GM19193 (cell line): Measurements from ENCODE around the gene USP25.

Source experiments
- POLR2A ChIP-seq: IDR thresholded peaks from 4 replicates; pipeline ENCODE4 v1.6.1; 2011; ENCODE audit not compliant: insufficient read depth, insufficient read length; ENCODE audit errors: extremely low read depth

USP25 gene

GRCh38 chr21:15804247-15805005, 74.6 kb downstream of the USP25 start:
- TF ChIP-seq POLR2A, result no peak

DNA sequence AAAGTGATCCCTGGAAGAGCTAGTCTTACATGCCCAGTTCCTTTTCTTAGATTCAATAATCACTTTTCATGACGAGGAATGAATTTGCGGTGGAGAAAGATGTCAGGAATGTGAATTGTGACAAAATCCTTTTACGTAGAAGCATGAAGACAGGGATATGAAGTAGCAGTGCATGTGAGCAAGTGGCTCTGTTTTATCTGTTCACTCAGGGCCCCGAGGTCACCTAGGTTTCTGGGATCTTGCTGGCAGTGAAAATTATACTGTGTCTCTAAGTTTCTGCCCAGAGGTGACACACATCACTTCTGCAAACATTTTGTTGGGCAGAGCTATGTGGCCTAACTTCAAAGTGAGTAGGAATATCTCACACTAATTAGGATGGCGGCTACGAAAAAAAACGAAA, 79.3 kb downstream of the USP25 start:
- TF ChIP-seq POLR2A, result no peak

DNA sequence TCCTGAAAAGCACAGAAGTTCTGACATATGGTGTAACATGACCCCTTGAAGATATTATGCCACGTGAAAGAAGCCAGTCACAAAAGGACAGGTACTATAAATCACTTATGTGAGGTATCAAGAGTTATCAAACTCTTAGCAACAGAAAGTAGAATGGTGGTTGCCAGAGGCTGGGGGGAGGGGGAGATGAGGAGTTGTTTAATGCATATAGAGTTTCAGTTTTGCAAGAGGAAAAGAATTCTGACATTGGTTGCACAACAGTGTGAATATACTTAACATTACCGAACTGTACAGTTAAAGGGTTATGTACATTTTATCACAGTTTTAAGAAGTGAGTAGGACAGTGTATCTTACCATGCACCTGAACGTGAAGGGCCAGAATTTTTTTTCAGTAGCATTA, 80.0 kb downstream of the USP25 start:
- no peak for TF ChIP-seq POLR2A

DNA sequence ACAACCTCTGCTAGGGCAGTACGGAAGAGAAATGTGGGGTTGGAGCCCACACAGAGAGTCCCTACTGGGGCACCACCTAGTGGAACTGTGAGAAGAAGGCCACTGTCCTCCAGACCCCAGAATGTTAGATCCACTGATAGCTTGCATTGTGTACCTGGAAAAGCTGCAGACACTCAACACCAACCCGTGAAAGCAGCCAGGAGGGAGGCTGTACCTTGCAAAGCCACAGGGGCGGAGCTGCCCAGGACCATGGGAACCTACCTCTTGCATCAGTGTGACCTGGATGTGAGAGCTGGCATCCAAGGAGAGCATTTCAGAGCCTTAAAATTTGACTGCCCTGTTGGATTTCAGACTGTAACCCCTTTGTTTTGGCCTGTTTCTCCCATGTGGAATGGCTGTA, 85.5 kb downstream of the USP25 start:
- no peak for TF ChIP-seq POLR2A

- no peak for TF ChIP-seq POLR2A
Observed at GRCh38 chr21:15820327-15820726, 90.5 kb downstream of the USP25 start.

DNA sequence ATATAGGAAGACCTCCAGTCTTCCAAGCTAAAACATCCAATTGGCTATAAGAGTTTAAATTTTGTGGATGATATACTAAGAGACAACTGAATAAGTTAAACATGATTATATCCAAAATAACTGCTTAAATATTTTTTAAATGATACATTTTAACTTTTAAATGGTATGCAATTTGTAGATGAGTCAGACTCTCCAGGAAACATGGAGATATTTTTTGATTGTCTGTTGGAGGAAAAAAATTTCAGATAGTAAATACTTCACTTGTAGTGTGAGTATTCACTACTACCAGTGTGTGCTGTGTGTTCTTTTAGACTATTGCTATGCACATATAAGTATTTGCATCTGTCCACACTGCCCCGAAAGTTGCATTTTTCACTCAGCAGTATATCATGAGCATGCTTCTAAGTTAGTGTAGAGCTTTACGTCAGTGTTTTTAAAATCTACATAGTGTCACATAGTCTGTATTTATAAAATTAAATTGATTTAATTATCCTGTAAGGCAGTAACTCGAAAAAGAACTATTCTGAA, 91.1 kb downstream of the USP25 start:
- TF ChIP-seq POLR2A, result no peak

DNA sequence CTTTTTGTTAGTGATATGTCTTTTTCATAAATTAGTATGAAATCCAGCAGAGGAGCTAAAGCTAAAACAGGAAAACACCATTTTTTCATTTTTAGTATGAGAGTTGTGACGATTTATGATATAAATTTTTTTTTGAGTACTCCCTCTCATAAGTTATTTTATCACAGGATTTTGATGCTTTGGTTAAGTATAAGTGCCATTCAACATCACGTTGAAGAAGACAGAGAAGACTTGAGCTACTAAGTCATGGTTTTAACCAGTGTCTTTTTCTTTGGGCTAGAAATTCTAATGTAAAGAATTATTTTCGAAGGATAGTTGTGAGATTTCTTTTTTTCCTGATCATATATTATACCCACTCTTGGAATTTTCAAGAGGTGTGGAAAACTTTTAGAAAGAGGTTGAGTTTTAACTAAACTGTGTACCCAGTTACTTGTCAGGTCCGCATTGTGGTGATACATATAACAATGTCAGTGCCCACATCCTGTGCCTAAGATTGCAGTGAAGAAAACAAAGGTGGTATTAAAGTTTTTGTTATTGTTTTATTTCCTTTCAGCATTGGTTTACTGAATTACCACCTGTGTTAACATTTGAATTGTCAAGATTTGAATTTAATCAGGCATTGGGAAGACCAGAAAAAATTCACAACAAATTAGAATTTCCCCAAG, 93.8 kb downstream of the USP25 start:
- TF ChIP-seq POLR2A, result no peak

DNA sequence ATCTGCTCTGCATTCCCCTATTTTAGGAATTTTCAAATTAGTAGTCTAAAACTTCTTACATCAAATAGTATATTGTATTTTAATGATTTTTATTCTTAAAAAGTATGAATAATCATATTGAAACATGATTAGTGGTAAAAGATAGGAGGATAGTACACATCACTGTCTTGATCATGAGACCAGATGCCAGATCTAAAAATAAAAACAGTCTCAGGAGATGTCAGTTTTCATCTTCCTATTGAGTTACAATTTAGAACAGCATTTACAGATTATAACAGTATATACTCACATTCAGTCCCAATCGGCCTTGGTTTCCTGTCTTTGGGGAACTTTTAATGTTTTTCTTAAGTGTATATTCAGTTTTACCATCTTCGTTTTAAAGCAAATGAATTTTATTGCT, 95.9 kb downstream of the USP25 start:
- no peak for TF ChIP-seq POLR2A

DNA sequence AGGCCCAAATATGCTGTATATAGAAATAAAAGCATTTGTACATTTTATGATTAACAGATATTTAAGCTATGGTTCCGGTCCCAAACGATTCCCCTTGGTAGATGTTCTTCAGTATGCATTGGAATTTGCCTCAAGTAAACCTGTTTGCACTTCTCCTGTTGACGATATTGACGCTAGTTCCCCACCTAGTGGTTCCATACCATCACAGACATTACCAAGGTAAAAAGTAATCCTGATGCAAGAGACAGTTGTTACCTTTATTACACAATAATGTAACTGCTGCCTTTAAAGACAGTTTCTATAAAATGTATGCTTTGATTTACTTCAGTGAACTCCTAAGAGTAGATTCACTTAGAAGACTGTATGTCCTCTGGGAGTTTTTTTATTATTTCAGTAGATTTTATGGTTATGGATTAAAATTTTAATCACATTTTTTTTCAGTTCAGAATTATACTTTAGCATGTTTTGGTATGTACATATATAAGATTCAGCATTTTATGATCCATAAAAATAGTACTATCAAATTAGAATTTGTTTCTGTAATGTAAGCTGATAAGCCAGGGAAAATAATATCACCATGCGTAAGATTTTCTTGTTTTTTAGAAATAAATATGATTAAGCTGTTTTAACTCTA, 96.5 kb downstream of the USP25 start:
- no peak for TF ChIP-seq POLR2A

DNA sequence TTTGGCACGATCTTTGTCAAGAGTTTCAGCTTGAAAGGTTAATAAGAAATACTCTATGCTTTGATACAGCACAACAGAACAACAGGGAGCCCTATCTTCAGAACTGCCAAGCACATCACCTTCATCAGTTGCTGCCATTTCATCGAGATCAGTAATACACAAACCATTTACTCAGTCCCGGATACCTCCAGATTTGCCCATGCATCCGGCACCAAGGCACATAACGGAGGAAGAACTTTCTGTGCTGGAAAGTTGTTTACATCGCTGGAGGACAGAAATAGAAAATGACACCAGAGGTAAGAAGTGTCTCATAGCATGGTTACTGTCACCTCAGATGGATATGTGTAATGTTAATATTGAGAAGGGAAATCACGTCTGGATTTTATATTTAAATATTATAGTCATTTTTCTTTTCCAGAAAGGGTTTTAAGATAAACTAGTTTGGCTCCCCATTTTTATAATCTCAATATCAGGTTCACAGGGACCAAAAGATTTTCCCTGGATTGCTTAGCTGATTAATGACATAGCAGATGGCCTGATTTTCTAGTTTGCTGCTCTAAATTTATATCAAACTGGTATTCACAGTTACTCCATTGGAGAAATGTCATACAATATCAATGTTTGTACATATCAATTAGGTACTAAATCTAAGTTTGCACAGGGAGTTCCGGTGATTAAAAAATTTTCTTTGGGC, 97.3 kb downstream of the USP25 start:
- TF ChIP-seq POLR2A, result no peak

GRCh38 chr21:15831497-15831896, 101.7 kb downstream of the USP25 start:
- TF ChIP-seq POLR2A, result no peak

DNA sequence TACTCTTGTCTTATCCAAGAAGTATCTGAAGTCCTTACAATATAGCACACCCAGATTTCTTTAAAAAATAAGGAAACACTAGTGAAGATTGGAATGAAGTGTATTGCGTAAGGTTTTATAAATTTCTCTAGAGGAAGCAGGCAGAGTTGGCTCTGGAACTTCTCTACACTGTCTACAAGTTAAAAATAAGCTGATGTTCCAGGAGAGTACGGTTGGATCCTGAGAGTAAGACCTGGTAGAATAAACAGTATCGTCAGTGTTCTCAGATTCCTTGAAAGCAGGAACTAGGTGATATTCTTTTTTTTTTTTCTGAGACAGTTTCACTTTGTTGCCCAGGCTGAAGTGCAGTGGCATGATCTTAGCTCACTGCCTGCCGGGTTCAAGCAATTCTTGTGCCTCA, 107.9 kb downstream of the USP25 start:
- TF ChIP-seq POLR2A, result no peak

GRCh38 chr21:15839026-15839425, 109.2 kb downstream of the USP25 start:
- no peak for TF ChIP-seq POLR2A

DNA sequence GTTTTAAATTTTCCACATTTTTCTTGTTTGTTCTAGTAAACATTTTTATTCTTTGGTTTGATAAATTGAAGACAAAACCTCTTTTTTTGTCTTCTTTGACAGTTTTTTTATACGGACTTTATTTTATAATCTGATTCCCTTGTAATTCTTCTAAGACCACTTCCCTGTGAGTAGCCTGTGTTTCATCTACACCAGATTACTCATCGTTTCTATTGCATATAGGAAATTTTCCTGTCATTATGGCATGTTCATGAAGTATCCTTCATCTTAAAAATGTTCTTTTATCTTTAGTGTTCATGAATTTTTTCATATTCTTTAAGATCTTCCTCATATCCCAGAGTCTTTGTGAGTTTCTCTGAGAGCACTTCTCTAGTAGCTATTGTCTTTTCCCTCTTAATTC, 109.8 kb downstream of the USP25 start:
- no peak for TF ChIP-seq POLR2A

DNA sequence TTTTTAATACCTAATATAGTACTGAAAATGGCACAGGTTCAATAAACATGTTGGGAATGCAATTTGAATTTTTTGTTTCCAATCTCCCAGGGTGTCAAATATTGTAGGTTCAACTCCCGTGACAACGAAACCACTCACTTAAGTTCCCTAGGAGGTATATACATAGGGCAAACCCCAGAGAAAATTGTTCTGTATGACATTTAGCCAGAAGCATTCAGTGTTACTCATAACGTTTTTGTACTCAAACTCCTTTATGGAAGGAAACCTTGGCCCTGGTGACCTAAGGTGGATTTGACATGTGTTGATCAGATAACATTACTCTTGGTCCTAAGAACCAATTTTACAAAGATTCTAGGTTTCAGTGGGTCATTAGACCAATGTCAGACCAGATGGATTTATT, 110.6 kb downstream of the USP25 start:
- no peak for TF ChIP-seq POLR2A
